Superior temporal gyrus (tissue), 1 donor: Measurements from ENCODE around the gene RETREG2.

Experiments
- DNase-seq: peaks from one replicate; pipeline ENCODE4 v3.0.0-alpha.2; 2016; ENCODE audit errors: extremely low spot score

Gene RETREG2

DNA sequence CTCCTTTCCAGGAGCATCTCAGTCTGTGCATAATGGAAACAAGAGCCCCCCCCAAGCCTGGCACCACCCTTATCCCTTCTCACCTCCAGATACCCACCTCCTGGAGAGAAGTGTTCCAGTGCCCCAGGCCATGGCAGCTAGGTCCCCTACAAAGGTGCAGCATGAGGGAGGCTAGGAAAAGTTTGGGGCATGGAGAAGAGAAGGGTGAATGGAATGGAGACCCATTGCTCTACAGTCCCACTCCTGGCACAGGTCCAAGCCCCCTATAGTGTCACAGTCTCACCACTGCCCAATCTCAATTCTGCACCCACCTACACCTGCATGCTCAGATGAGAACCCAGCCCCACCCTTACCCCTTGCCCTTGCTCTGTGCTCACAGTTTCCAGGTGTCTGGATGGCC lies 9.1 kb upstream of the RETREG2 start:
- DNase-seq = no peak

- DNase-seq = no peak
Observed at GRCh38 chr2:219169930-219170654, 8.0 kb upstream of the RETREG2 start, which contains the start of gene SLC23A3. TSS of gene SLC23A3 (minus strand) at chr2:219170029. CDS start at chr2:219169984, 45 bp downstream.

DNA sequence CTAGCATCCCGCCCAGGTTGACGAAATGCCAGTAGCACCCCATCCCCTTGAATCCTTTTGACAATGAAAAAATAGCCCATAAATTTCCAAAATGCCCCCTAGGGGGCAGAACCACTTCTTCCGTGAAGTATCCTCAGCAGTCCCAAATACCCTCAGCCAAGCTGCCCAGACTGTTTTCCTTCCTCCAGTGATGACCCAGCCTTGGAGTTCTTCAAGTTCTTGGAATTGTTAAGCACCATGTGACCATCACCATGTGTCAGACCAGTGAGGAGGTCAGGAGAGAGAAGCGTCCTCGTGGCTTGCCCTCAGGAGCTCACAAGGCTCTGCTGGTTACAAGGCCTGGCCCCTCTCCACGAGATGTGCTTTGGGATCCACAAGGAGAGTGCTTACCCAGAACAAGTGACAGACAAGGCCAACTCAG lies 6.8 kb upstream of the RETREG2 start:
- peak; percentile 82 for DNase-seq

GRCh38 chr2:219172231-219173154 lies 5.6 kb upstream of the RETREG2 start:
- DNase-seq = no peak

DNA sequence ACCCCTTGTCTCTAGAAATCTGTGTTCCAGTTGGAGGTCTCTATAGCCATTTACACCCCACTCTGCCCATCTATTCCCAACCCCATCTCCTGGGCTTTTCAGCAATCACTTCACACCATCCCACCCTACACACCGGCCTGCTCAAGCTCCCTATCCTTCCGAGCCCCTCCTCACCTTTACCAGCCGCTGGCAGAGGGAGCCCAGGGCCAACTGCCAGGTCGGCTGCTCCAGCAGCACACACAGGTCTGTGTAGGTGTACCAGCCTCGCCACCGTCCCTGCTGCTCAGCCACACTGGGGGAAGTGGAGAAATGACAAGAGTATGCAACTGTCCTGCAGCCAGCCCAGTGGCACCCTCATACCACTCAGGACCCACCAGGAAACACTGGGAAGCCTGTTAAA lies 4.9 kb upstream of the RETREG2 start:
- no peak for DNase-seq

GRCh38 chr2:219174146-219174545 lies 3.9 kb upstream of the RETREG2 start:
- DNase-seq = no peak

DNA sequence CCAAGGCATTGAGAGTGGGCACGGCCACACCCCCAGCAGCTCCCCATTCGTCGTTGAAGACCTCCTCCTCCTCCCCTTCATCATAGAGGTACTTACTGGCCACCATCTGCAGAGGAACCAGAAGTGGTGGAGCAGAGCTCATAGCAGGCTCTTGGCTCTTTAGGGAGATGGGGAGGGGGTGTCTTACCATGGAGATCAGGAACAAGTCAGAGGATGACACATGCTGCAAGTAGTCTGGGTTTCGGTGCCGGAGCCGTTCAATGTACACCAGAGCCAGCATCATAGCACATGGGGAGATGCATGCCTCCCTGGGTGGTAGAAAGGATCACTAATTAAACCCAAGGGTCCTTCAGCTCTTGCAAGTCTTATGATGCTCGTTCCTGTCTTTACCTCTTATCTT lies 3.3 kb upstream of the RETREG2 start:
- no peak for DNase-seq

- no peak for DNase-seq
Observed at GRCh38 chr2:219175486-219175885, 2.6 kb upstream of the RETREG2 start.

DNA sequence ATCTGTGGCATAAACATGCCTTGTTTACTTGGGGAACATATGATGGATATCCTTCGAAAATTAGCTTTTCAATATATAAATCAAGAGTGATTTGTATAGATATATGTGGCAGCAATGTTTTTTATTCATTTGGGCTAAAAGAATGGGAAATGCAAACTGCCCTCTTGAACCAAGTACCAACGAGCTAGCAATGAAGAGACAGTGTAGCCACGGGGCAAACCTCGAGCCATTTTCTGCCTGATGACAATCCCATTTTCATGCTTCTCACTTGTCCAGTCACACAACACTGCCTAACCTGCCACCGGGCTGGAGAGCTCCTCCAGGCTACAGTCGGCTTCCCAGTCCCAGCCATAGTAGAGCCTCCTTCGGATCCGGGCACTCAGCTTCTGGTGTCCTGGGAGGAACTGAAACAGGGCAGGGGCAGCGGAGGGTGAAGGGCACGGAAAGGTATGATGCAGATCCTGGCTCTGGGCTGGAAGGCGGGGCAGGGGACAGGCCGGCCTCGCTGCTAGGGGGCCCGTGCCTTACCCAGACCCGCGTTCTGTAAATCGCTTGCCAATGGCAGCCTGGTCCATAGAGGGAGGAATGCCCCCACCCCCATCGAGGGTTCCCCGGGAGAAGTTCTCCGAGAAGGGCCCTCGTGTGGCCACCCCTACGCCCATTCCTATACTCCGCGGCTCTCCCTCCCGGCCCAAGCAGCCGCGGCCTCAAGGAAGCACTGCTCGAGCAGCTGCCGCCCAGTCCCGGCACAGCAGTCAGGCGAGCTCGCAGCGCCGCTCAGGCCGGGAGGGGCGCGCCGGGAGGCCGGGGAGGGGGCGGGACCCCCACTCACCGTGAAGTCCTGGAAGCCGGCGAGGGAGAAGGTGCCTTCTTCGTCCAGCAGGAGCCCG lies 1.9 kb upstream of the RETREG2 start:
- peak; percentile 40 for DNase-seq

DNA sequence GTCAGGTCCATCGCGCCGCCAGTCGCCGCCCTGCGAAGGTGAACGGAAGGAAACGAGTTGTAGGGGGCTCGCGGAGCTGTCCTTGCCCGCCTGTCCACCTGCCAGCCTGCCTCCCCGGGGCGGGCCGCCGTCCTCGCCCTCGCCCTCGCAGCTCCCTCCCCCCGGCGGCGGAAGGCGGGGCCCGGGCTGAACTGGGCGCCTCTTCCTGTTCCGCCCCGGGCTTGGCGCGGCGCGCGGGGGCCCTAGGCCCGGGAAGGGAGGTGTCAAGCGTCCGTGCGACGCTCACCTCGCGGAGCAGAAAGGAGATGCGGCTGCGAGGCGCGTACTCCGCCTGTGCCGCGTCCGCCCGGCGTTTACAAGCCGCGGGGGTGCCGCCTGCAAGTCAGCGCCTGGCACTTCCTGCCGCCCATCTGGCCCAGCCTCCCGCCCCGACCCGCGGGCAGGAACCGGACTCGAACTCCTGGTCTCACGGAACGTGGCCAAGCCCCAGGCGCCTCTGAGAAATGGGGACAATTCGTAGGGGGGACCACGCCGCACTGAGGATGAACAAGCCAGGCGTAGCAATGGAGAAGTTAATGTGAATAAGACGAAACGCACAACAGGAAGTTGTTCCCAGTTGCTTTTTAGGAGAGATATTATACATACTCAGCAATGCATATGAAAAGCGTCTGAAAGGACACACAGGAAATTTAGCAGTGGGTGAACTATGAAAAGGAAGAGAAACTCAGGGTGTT lies 1.1 kb upstream of the RETREG2 start, which contains the start of gene CNPPD1:
TSS of gene CNPPD1 (minus strand) at position 108 of the 734 bp plus-strand sequence. CDS start at position 11, 97 bp downstream.
- DNase-seq = peak; percentile 76

- DNase-seq = no peak
Observed at GRCh38 chr2:219178377-219179175, 501 bp downstream of the RETREG2 start.

DNA sequence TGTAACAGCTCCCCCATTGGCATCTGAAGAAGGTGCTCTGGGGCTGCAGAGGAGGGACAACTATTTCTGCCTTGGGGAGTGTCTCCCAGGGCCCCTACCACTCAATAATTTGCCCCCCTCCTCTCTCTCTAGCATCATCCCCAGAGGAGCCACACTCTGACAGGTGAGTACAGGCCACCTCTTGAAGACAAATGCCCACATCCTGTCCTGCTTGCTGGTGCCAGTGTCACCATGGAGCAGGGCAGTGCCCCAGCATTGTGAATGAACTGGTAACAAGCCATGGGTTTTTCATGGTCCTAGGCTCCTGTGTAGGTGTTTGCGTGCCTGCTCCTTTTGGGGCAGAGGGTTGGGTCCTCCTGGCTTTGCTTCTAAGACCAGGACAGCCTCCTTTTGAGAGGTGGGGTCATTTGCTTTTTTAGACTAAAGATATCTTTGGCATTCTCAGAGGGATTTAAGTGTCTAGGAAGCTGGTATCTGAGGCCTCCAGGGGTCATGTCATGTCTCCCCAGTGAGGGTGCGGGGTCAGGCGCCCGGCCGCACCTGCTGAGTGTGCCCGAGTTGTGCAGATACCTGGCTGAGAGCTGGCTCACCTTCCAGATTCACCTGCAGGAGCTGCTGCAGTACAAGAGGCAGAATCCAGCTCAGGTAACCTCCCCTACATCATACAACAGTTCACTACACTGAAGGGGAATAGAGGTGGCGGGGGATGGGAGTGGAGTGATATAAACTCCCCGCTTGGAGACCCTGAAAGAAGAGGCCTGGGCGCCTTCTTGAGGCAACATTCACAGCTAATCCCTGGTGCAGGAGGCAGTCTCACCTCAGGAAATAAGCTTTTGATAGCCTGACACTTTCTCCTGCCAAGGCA lies 1.8 kb downstream of the RETREG2 start:
- DNase-seq = no peak

GRCh38 chr2:219180961-219181360 lies 2.9 kb downstream of the RETREG2 start:
- no peak for DNase-seq

GRCh38 chr2:219181531-219181930 lies 3.5 kb downstream of the RETREG2 start:
- DNase-seq = no peak

GRCh38 chr2:219182331-219183150 lies 4.5 kb downstream of the RETREG2 start:
- no peak for DNase-seq

DNA sequence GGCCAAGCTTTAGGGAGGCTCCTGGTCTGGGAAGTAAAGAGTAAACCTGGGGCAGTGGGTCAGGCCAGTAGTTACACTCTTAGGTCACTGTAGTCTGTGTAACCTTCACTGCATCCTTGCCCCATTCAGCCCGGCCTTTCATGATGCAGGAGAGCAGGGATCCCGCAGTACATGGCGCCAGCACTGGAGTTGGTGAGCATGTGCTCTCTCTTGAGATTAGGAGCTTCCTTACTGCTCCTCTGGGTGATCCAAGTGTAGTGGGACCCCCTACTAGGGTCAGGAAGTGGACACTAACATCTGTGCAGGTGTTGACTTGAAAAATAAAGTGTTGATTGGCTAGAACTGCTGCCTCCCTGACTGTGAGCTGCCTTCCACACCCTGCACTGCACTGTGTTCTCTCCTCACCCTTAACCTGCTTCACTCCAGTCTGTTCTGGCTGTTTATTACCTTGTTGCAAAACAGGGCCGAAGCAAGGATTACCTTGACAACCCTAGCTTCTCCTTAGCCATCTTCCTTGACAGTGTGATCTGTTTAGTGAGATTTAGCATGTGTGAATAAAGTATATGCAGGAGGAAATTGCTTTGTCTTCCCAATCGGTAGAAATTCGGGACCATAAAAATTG lies 5.2 kb downstream of the RETREG2 start:
- no peak for DNase-seq

DNA sequence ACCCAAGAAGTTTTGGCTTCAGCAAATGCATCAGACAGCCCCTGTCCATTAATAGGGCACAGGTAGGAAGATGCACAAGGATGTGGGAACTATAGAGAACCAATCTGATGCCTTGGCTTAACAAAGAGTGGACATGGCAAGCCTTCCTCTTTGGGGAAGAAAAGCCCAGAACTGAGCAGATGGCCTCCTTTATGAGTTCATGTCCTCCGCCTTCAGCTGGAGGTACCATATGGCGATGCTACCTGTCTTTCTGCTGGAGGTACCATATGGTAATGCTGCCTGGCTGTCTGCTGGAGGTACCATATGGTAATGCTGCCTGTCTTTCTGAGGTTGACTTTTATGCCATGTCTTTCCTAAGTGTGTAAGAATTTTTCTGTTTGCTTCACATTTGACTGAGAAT lies 6.0 kb downstream of the RETREG2 start:
- no peak for DNase-seq
